ENCODE results near the gene MAST4.

Gene MAST4

GRCh38 chr5:67058998-67059743, 463.0 kb downstream of the MAST4 start:
- no peak for DNase-seq

GRCh38 chr5:67059744-67060490, 463.7 kb downstream of the MAST4 start:
- DNase-seq: no peak

GRCh38 chr5:67061511-67061910, 465.3 kb downstream of the MAST4 start:
- DNase-seq: no peak

GRCh38 chr5:67063055-67063454, 466.9 kb downstream of the MAST4 start:
- DNase-seq: no peak

- no peak for DNase-seq
These were observed 467.6 kb downstream of the MAST4 start for GRCh38 chr5:67063791-67064190.

- DNase-seq: no peak
These were observed 469.0 kb downstream of the MAST4 start for GRCh38 chr5:67065237-67065636.

- no peak for DNase-seq
These were observed 469.5 kb downstream of the MAST4 start for GRCh38 chr5:67065696-67066095.

GRCh38 chr5:67066815-67067214, 470.6 kb downstream of the MAST4 start:
- no peak for DNase-seq

GRCh38 chr5:67073045-67073680, 477.0 kb downstream of the MAST4 start:
- no peak for DNase-seq

GRCh38 chr5:67077296-67077695, 481.1 kb downstream of the MAST4 start:
- DNase-seq: no peak

GRCh38 chr5:67081261-67081660, 485.1 kb downstream of the MAST4 start:
- no peak for DNase-seq

- DNase-seq: no peak
These were observed 486.7 kb downstream of the MAST4 start for GRCh38 chr5:67082941-67083340.

GRCh38 chr5:67085616-67086015, 489.4 kb downstream of the MAST4 start:
- no peak for DNase-seq

- DNase-seq: no peak
These were observed 493.1 kb downstream of the MAST4 start for GRCh38 chr5:67089200-67089725.

- no peak for DNase-seq
These were observed 493.8 kb downstream of the MAST4 start for GRCh38 chr5:67090040-67090439.

- no peak for DNase-seq
These were observed 494.4 kb downstream of the MAST4 start for GRCh38 chr5:67090593-67090992.

- no peak for DNase-seq
These were observed 496.3 kb downstream of the MAST4 start for GRCh38 chr5:67092535-67092934.

GRCh38 chr5:67093279-67093678, 497.1 kb downstream of the MAST4 start:
- DNase-seq: no peak

- no peak for DNase-seq
These were observed 498.5 kb downstream of the MAST4 start for GRCh38 chr5:67094476-67095300.

- no peak for DNase-seq
These were observed 499.4 kb downstream of the MAST4 start for GRCh38 chr5:67095346-67096171.

- no peak for DNase-seq
These were observed 502.5 kb downstream of the MAST4 start for GRCh38 chr5:67098656-67099055.

- DNase-seq: no peak
These were observed 504.1 kb downstream of the MAST4 start for GRCh38 chr5:67100301-67100700.

Data from NCI-H446 treated with DMSO at 0.1 percent for 48 hours (cell line).